Sigmoid colon (tissue), 4 donors: Measurements from ENCODE around the gene SMOC2.

Experiments used
- CTCF ChIP-seq, 4 experiments: fragments of 450-650 bp in 3 of 4; fragments of 200-600 bp in 1 of 4; IDR thresholded peaks; one replicate each; pipeline ENCODE4 v1.5.1; 2016 to 2019; ENCODE audit warnings: antibody characterized with exemption in 4 of 4, mild to moderate bottlenecking in 3 of 4, moderate library complexity in 2 of 4
- EP300 ChIP-seq, 4 donors: sonication (generic); formaldehyde crosslinking; IDR thresholded peaks; one replicate each; pipeline ENCODE4 v1.6.1; 2017; ENCODE audit warnings: antibody characterized with exemption in 4 of 4
- POLR2A ChIP-seq, 2 donors: fragments of 450-650 bp; IDR thresholded peaks; one replicate each; pipeline ENCODE4 v1.6.1; 2016; ENCODE audit warnings: antibody characterized with exemption in 2 of 2, mild to moderate bottlenecking in 2 of 2, moderate library complexity in 2 of 2
- POLR2AphosphoS5 ChIP-seq, 4 donors: sonication (generic); formaldehyde crosslinking; IDR thresholded peaks; one replicate each; pipeline ENCODE4 v1.6.1; 2017; ENCODE audit warnings: antibody characterized with exemption in 4 of 4

GRCh38 chr6:168708526-168708925 is 267.5 kb downstream of the SMOC2 start:
- TF ChIP-seq CTCF (IDR thresholded peaks at IDR 0.05): no peak
- TF ChIP-seq POLR2A (IDR thresholded peaks at IDR 0.05): no peak
- TF ChIP-seq EP300 (IDR thresholded peaks at IDR 0.05): no peak
- TF ChIP-seq POLR2AphosphoS5 (IDR thresholded peaks at IDR 0.05): no peak
